ENCODE data around the gene RASGRP3. TPM values are rescaled to one million over a fixed set of nuclear protein-coding genes. Genes with fewer than 3 reads are reported as not detected.

Gene RASGRP3
- total RNA-seq, 4 donors from 2014 or later, result 2.6 to 42.7 (median 8.6) TPM

DNA sequence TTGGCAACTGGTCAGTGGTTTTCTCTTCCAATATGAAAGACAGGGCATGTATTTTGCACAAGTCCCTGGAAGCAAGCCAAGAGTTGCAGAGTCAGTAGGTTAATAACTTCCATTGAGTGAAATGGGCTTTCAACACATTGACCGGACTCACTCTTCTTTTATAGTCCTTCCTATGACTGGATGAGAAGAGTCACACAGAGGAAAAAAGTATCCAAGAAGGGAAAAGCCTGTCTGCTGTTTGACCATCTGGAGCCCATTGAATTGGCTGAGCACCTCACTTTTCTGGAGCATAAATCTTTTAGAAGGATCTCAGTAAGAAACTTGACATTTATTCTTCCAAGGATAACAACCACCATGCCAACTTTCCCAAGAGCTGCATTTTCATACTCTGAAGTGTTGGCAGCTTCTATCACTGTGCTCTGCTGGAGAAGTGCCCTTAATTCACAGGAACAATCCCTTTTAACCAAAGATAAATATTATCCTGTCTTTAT lies 45.4 kb downstream of the RASGRP3 start:
- no peak overlapping the region for H3K4me3 ChIP-seq
- peak overlapping the region; percentile 21 to 23 for H3K27ac ChIP-seq
- TF ChIP-seq POLR2A (IDR thresholded peaks at IDR 0.05), result no peak
- TF ChIP-seq, protein P1, sequence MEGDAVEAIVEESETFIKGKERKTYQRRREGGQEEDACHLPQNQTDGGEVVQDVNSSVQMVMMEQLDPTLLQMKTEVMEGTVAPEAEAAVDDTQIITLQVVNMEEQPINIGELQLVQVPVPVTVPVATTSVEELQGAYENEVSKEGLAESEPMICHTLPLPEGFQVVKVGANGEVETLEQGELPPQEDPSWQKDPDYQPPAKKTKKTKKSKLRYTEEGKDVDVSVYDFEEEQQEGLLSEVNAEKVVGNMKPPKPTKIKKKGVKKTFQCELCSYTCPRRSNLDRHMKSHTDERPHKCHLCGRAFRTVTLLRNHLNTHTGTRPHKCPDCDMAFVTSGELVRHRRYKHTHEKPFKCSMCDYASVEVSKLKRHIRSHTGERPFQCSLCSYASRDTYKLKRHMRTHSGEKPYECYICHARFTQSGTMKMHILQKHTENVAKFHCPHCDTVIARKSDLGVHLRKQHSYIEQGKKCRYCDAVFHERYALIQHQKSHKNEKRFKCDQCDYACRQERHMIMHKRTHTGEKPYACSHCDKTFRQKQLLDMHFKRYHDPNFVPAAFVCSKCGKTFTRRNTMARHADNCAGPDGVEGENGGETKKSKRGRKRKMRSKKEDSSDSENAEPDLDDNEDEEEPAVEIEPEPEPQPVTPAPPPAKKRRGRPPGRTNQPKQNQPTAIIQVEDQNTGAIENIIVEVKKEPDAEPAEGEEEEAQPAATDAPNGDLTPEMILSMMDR (IDR thresholded peaks at IDR 0.05), result no peak
- no peaks in the 10 kb centered on the region for H3K36me3 ChIP-seq
- H3K9me3 ChIP-seq, result no peaks in the 10 kb centered on the region
- peak; percentile 25 to 71 for DNase-seq
- H3K4me1 ChIP-seq, result no peaks in the 10 kb centered on the region
- intact Hi-C loops (cut with DNase I; ENCODE audit: low total_unique reads), result no loop called here
- H3K27me3 ChIP-seq, result no peaks in the 10 kb centered on the region

DNA sequence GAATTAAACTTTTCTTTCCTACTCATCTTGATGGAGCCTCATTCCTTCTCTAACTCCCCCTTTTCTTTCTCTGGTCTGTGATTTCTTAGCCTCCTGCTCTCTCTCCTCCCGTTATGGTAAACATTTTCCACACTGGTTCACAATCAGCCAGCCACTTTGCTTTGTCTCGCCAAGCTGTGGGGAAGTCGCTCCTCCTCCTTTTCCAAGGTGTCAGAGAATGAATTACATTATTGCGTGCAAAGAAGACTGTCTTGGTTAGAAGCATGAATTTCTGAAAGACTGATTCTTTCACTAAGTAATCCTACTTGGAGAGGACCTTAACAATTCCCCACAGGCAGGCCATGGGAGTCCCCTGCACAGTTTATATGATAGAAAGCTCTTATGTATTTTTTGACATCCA lies 46.1 kb downstream of the RASGRP3 start:
- Histone ChIP-seq H3K27me3 (no peaks in the 10 kb centered on the region), H3K9me3 (no peaks in the 10 kb centered on the region), H3K4me3 (no peak overlapping the region), H3K4me1 (no peaks in the 10 kb centered on the region), H3K27ac (peak overlapping the region in 1 of 2 donors; percentile 23), H3K36me3 (no peaks in the 10 kb centered on the region)
- TF ChIP-seq, protein P1 (IDR thresholded peaks at IDR 0.05), result no peak
- TF ChIP-seq POLR2A (IDR thresholded peaks at IDR 0.05), result no peak
- intact Hi-C loops (cut with DNase I; ENCODE audit: low total_unique reads), result no loop called here
- no peak for DNase-seq

DNA sequence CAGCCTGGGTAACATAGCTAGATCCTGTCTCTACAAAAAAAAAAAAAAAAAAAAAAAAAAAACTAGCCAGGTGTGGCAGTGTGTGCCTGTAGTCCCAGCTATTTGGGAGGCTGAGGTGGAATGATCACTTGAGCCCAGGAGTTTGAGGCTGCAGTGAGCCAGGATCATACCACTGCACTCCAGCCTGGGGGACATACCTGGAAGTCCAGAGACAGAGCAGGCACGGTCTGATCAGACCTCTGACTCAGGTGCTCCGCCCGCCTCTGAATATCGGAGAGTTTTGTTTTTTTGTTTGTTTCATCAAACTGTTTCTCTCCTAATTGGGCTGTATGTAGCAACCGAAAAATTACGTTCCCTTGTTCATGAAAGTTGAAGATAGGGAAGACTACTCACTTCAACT lies 49.2 kb downstream of the RASGRP3 start:
- Histone ChIP-seq H3K4me3 (no peak overlapping the region), H3K27me3 (no peaks in the 10 kb centered on the region), H3K9me3 (no peaks in the 10 kb centered on the region), H3K4me1 (no peaks in the 10 kb centered on the region), H3K36me3 (no peaks in the 10 kb centered on the region), H3K27ac (no peak overlapping the region)
- intact Hi-C loops (cut with DNase I; ENCODE audit: low total_unique reads), result no loop called here
- no peak for DNase-seq
- no peak for TF ChIP-seq POLR2A (IDR thresholded peaks at IDR 0.05)
- TF ChIP-seq, protein P1 (IDR thresholded peaks at IDR 0.05), result no peak

DNA sequence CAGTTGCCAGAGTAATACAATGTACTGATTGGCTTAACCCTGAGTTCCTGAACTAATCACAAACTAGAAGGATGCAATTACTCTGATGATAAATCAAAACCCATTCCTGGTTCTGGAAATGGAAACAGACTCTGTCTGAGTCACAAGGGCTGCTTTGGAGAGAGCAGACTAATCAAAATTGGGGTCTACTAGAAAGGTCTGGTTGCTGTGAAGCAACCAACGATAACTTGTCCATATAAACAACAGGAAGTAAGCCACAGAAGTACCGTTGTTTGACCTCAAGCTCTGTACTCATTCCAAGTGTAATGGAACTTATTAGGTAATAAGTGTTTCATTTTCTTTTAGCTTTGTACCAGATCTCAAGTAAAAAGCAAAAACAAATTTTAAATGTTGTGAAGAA lies 49.7 kb downstream of the RASGRP3 start:
- Histone ChIP-seq H3K9me3 (no peaks in the 10 kb centered on the region), H3K27me3 (no peaks in the 10 kb centered on the region), H3K4me1 (no peaks in the 10 kb centered on the region), H3K27ac (no peak overlapping the region), H3K4me3 (no peak overlapping the region), H3K36me3 (no peaks in the 10 kb centered on the region)
- TF ChIP-seq, protein P1 (IDR thresholded peaks at IDR 0.05), result no peak
- no peak for TF ChIP-seq POLR2A (IDR thresholded peaks at IDR 0.05)
- intact Hi-C loops (cut with DNase I; ENCODE audit: low total_unique reads), result no loop called here
- DNase-seq, result no peak

DNA sequence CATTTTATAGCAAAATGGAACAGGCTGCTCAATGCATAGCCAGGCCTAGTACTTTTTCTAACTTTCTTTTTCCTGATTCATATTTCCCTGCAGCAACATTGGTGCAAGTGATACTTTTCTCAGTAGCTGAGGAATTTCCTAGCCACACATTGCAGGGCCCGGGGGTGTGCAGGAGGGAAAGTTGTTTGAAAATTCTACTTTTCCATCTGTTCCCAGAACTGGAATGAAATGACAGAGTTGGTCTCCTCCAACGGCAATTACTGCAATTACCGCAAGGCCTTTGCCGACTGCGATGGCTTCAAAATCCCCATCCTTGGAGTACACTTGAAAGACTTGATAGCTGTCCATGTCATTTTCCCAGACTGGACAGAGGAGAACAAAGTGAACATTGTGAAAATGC lies 50.5 kb downstream of the RASGRP3 start:
- no peaks in the 10 kb centered on the region for H3K4me1 ChIP-seq
- no peaks in the 10 kb centered on the region for H3K36me3 ChIP-seq
- no peaks in the 10 kb centered on the region for H3K27me3 ChIP-seq
- TF ChIP-seq, protein P1 (IDR thresholded peaks at IDR 0.05), result no peak
- no peak for TF ChIP-seq POLR2A (IDR thresholded peaks at IDR 0.05)
- intact Hi-C loops (cut with DNase I; ENCODE audit: low total_unique reads), result no loop called here
- no peak for DNase-seq
- no peak overlapping the region for H3K27ac ChIP-seq
- no peaks in the 10 kb centered on the region for H3K9me3 ChIP-seq
- H3K4me3 ChIP-seq, result no peak overlapping the region

Data from uterus (tissue), 4 donors.